ENCODE results near the gene NBEAL2.

Gene NBEAL2

DNA sequence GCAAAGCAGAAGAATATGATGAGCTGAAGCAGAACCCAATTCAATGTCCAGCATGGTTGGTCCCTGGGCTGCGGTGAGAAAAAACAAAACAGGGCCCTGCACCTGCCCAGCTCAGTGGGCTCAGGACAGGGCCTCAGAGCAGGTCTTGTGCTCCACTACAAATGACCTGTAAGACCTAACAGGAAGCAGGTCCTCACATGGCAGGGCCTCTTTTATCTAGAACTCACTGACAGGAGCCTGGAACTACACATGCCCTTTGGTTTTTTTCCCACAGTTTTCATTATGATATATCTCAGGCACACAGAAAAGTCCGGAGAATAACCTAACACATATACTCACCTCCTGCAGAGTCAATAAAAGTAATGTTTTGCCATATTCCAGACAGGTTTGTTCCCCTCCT, 41.3 kb upstream of the NBEAL2 start:
- TF ChIP-seq, protein P1, sequence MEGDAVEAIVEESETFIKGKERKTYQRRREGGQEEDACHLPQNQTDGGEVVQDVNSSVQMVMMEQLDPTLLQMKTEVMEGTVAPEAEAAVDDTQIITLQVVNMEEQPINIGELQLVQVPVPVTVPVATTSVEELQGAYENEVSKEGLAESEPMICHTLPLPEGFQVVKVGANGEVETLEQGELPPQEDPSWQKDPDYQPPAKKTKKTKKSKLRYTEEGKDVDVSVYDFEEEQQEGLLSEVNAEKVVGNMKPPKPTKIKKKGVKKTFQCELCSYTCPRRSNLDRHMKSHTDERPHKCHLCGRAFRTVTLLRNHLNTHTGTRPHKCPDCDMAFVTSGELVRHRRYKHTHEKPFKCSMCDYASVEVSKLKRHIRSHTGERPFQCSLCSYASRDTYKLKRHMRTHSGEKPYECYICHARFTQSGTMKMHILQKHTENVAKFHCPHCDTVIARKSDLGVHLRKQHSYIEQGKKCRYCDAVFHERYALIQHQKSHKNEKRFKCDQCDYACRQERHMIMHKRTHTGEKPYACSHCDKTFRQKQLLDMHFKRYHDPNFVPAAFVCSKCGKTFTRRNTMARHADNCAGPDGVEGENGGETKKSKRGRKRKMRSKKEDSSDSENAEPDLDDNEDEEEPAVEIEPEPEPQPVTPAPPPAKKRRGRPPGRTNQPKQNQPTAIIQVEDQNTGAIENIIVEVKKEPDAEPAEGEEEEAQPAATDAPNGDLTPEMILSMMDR (conservative IDR thresholded peaks at IDR 0.05; ENCODE audit: control insufficient read depth, insufficient read depth, low read depth, low read length) = no peak
- H3K4me3 ChIP-seq (ENCODE audit: control insufficient read depth, low read depth, low read length) = no peak overlapping the region
- DNase-seq (ENCODE audit: low read depth) = no peak

DNA sequence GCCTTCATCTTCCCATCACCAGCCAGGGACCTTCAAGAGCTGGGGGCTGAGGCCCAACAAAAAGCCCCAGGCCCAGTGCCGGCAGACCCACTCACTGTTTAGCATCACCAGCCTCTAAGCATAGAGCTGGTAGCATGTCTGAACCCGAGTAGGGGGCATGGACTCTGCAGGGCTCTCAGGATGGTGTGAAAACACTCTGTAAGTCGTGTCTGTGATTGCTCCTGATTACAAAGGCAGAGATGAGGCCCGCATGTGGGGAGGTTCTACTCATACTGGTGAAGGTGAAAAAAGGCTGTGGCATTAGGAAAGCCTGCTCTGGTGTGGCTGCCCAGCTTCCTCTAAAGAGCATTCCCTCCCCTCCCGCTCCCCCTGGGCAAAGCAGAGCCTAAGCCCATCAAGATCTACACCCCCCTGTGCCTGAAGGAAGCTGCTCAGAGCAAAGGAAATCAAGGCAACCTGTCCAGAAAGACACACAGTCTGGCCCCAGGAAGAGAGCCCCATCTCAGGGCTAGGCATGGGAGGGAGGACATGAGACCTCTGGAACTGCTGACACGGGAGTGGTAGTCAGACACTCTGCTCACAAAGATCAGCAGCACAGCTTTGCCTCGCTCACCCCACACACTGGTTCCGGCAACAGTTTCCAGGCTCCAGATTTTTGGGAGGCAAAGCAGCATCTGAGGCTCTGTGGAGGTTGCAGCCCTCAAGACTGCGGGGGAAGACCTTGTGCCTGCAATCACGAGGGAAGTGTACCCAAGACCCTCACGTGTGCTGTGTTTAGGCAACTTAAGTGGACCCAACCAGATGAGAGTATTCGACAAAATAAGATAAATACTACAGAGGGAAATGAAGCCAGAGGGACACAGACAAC, 39.7 kb upstream of the NBEAL2 start:
- TF ChIP-seq, protein P1 (conservative IDR thresholded peaks at IDR 0.05; ENCODE audit: control insufficient read depth, insufficient read depth, low read depth, low read length) = no peak
- no peak for DNase-seq (ENCODE audit: low read depth)
- H3K4me3 ChIP-seq (ENCODE audit: control insufficient read depth, low read depth, low read length) = no peak overlapping the region

DNA sequence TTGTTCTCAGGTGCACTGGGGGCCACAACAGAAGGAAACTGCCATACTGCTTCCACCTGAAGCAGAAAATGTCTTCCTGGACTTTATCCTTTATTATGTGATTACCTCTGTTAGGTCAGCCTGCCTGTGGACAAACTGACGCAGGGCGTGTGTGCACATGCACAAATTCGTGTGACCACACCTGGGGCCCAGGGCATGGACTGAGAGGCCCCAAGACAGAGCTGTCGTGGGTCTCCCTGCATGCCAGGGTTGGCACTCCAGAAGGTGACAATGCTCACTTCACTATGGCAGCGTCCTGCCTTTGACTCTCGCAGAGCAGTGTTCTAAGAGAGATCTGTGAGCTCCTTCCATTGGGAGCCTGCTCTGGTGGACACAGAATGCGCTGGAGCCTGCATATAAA, 37.4 kb upstream of the NBEAL2 start:
- DNase-seq (ENCODE audit: low read depth) = no peak
- no peak overlapping the region for H3K4me3 ChIP-seq (ENCODE audit: control insufficient read depth, low read depth, low read length)
- TF ChIP-seq, protein P1 (conservative IDR thresholded peaks at IDR 0.05; ENCODE audit: control insufficient read depth, insufficient read depth, low read depth, low read length) = no peak

DNA sequence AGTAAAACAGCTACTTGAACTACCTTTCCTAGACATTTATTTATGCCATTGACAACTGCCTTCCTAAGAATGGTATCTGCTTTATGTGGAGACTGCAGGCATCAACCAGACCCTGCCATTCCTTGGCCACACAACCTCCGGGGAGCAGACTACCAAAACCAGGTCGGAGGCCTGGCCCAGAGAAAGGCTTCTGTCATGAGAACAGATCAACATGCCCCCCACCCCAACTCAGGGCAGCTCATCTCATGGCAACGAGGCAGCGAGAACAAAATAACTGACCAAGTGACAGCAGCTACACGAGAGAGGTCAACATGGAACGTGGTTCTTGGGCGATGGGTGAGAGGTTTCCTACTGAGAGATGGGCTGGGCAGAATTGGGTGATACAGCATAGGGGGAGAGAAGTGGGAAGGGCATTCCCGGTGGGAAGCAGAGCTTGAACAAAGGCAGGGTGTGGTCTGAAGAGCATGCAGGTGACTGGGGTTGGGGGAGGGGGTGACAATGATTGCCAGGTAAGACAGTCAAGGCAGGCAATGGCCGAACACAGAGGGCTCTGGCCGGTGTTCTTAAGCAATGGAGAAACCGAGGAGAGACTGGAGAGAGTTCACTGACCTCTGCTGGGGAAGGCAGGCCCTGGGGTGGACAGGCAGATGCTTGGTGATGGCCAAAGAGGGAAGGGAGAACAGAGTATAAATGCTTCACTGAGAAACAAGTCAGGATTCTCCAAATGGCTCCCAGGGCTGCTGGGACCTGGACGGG, 36.8 kb upstream of the NBEAL2 start:
- TF ChIP-seq, protein P1 (conservative IDR thresholded peaks at IDR 0.05; ENCODE audit: control insufficient read depth, insufficient read depth, low read depth, low read length) = no peak
- no peak for DNase-seq (ENCODE audit: low read depth)
- no peak overlapping the region for H3K4me3 ChIP-seq (ENCODE audit: control insufficient read depth, low read depth, low read length)

DNA sequence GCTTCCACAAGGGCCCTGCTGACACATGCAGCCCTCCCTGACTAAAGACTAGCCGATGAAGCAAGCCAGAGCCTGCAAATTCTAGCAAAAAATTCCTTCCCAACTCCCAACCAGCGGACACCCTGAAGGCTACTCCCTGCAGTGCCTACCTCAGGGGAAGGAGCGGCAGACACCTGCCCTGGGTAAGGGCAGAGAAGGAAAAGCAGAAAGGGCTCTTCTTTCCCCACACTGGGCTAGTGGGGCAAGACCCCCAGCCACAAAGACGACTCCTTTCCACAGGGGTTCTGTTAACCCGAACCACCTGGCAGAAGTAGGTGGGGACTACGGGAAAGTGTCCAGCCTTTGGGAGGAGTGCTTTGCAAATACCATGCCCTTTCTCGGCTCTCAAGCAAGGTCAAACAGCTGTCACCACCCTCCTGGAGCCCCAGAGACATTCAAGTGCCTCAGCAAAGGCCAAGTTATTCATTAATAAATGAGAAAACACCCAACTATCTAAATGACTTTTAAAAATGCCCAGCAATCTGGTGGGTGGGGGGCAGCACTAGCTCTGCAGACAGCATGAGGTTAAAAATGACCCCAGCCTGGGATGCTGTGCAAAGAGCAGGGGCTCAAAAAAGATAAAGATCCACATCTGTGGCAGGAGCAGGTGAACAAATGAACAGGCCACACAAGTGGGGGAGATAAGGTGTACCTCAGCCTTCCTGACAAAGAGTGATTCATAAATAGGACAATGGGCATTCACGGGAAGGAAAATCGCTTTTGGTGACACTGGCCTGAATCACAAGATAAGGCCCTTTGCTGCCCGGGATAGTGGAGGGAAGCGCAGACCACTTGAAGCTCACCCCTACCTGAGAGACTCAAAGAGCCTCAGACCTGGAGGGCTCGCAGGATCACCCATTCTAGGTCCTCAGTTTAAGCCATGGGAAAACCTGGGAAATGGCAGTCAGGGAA, 36.0 kb upstream of the NBEAL2 start:
- TF ChIP-seq, protein P1 (conservative IDR thresholded peaks at IDR 0.05; ENCODE audit: control insufficient read depth, insufficient read depth, low read depth, low read length) = no peak
- no peak for DNase-seq (ENCODE audit: low read depth)
- H3K4me3 ChIP-seq (ENCODE audit: control insufficient read depth, low read depth, low read length) = no peak overlapping the region

DNA sequence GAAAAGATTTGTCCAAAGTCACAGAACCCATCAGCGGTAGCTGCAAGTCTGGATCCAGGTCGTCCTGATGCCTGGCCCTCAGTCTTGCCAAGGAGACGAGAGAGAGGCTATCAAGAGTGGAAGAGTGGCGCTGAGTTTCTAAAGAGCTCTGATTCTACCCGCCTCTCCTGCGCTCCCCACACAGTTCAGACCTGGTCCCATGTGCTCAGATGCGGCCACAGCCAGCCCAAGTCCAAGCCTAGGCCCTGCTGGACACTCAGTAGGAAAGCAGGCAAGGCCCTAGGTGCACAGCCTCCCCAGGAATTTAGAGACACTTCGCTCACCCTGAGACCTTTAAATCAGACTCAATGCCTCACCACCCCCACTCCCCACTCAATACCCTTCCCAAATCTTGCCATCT, 35.3 kb upstream of the NBEAL2 start:
- no peak for DNase-seq (ENCODE audit: low read depth)
- H3K4me3 ChIP-seq (ENCODE audit: control insufficient read depth, low read depth, low read length) = no peak overlapping the region
- TF ChIP-seq, protein P1 (conservative IDR thresholded peaks at IDR 0.05; ENCODE audit: control insufficient read depth, insufficient read depth, low read depth, low read length) = no peak
